Tibial nerve (tissue), 3 donors: ENCODE results near the gene ASZ1.

Source experiments
- CTCF ChIP-seq, 5 experiments: fragments of 200-600 bp in 3 of 5; fragments of 450-650 bp in 2 of 5; sonication (generic) in 3 of 5; IDR thresholded peaks; one replicate each; pipeline ENCODE4 v1.5.1; 2016 to 2019; ENCODE audit warnings: antibody characterized with exemption in 5 of 5, mild to moderate bottlenecking in 3 of 5, moderate library complexity in 2 of 5
- POLR2A ChIP-seq, 2 donors: fragments of 450-650 bp; IDR thresholded peaks; one replicate each; pipeline ENCODE4 v1.6.1; 2017; ENCODE audit warnings: antibody characterized with exemption in 2 of 2, mild to moderate bottlenecking in 2 of 2, moderate library complexity in 2 of 2

- no peak for TF ChIP-seq CTCF (IDR thresholded peaks at IDR 0.05)
- TF ChIP-seq POLR2A (IDR thresholded peaks at IDR 0.05) = no peak
Measured at GRCh38 chr7:117468174-117468573, 40.9 kb upstream of the ASZ1 start.
